ENCODE measurements around the gene MICAL2. TPM values are rescaled to one million over a fixed set of nuclear protein-coding genes. Genes with fewer than 3 reads are reported as not detected.
A peak's percentile ranks its signal among the peaks of the same experiment; 100 is the strongest.

MICAL2 gene
- total RNA-seq, 1 donor = 156 TPM

GRCh38 chr11:12128301-12128751, 17.9 kb downstream of the MICAL2 start:
- Histone ChIP-seq H4K20me1 (ENCODE audit: insufficient read depth, low read length) (peaks cover 37% of the 10 kb centered on the region), H3K4me1 (ENCODE audit: insufficient read depth, low read length) (peaks cover 51% of the 10 kb centered on the region), H3K9me3 (ENCODE audit: low read depth, low read length) (no peaks in the 10 kb centered on the region), H2AFZ (ENCODE audit: low read length) (no peak overlapping the region), H3K4me2 (ENCODE audit: insufficient read depth, low read length) (no peak overlapping the region), H3K27me3 (ENCODE audit: insufficient read depth, low read length) (no peaks in the 10 kb centered on the region), H3K79me2 (ENCODE audit: insufficient read depth, low read length) (peaks cover 95% of the 10 kb centered on the region), H3K36me3 (ENCODE audit: insufficient read depth, low read length) (peaks cover 62% of the 10 kb centered on the region), H3K4me3 (ENCODE audit: insufficient read depth, low read length) (no peak overlapping the region), H3K27ac (ENCODE audit: low read depth, low read length) (peak overlapping the region; percentile 15)
- no peak for TF ChIP-seq CTCF (IDR thresholded peaks at IDR 0.05; ENCODE audit: extremely low read depth, low read depth, low read length)
- DNase-seq (ENCODE audit: insufficient read length, low spot score, missing footprints) = no peak

- Histone ChIP-seq H3K79me2 (ENCODE audit: insufficient read depth, low read length) (peaks cover 95% of the 10 kb centered on the region), H4K20me1 (ENCODE audit: insufficient read depth, low read length) (peaks cover 41% of the 10 kb centered on the region), H3K4me1 (ENCODE audit: insufficient read depth, low read length) (peaks cover 42% of the 10 kb centered on the region), H2AFZ (ENCODE audit: low read length) (no peak overlapping the region), H3K4me2 (ENCODE audit: insufficient read depth, low read length) (no peak overlapping the region), H3K27me3 (ENCODE audit: insufficient read depth, low read length) (no peaks in the 10 kb centered on the region), H3K9me3 (ENCODE audit: low read depth, low read length) (no peaks in the 10 kb centered on the region), H3K36me3 (ENCODE audit: insufficient read depth, low read length) (peaks cover 64% of the 10 kb centered on the region), H3K4me3 (ENCODE audit: insufficient read depth, low read length) (no peak overlapping the region), H3K27ac (ENCODE audit: low read depth, low read length) (no peak overlapping the region)
- no peak for TF ChIP-seq CTCF (IDR thresholded peaks at IDR 0.05; ENCODE audit: extremely low read depth, low read depth, low read length)
- no peak for DNase-seq (ENCODE audit: insufficient read length, low spot score, missing footprints)
These were observed 18.8 kb downstream of the MICAL2 start for GRCh38 chr11:12129227-12129626.

GRCh38 chr11:12130180-12130980, 20.0 kb downstream of the MICAL2 start:
- no peak overlapping the region for H2AFZ ChIP-seq (ENCODE audit: low read length)
- no peaks in the 10 kb centered on the region for H3K27me3 ChIP-seq (ENCODE audit: insufficient read depth, low read length)
- no peak overlapping the region for H3K4me2 ChIP-seq (ENCODE audit: insufficient read depth, low read length)
- DNase-seq (ENCODE audit: insufficient read length, low spot score, missing footprints) = no peak
- TF ChIP-seq CTCF (IDR thresholded peaks at IDR 0.05; ENCODE audit: extremely low read depth, low read depth, low read length) = no peak
- H3K36me3 ChIP-seq (ENCODE audit: insufficient read depth, low read length) = peaks cover 64% of the 10 kb centered on the region
- H3K9me3 ChIP-seq (ENCODE audit: low read depth, low read length) = no peaks in the 10 kb centered on the region
- H3K27ac ChIP-seq (ENCODE audit: low read depth, low read length) = peak overlapping the region; percentile 17
- H3K79me2 ChIP-seq (ENCODE audit: insufficient read depth, low read length) = peaks cover 95% of the 10 kb centered on the region
- peaks cover 41% of the 10 kb centered on the region for H4K20me1 ChIP-seq (ENCODE audit: insufficient read depth, low read length)
- no peak overlapping the region for H3K4me3 ChIP-seq (ENCODE audit: insufficient read depth, low read length)
- peaks cover 31% of the 10 kb centered on the region for H3K4me1 ChIP-seq (ENCODE audit: insufficient read depth, low read length)

- Histone ChIP-seq H3K27me3 (ENCODE audit: insufficient read depth, low read length) (no peaks in the 10 kb centered on the region), H2AFZ (ENCODE audit: low read length) (no peak overlapping the region), H3K9me3 (ENCODE audit: low read depth, low read length) (no peaks in the 10 kb centered on the region), H3K4me1 (ENCODE audit: insufficient read depth, low read length) (peaks cover 24% of the 10 kb centered on the region), H4K20me1 (ENCODE audit: insufficient read depth, low read length) (peaks cover 30% of the 10 kb centered on the region), H3K27ac (ENCODE audit: low read depth, low read length) (peak overlapping the region; percentile 34), H3K4me3 (ENCODE audit: insufficient read depth, low read length) (no peak overlapping the region), H3K79me2 (ENCODE audit: insufficient read depth, low read length) (peaks cover 95% of the 10 kb centered on the region), H3K36me3 (ENCODE audit: insufficient read depth, low read length) (peaks cover 76% of the 10 kb centered on the region), H3K4me2 (ENCODE audit: insufficient read depth, low read length) (no peak overlapping the region)
- no peak for TF ChIP-seq CTCF (IDR thresholded peaks at IDR 0.05; ENCODE audit: extremely low read depth, low read depth, low read length)
- DNase-seq (ENCODE audit: insufficient read length, low spot score, missing footprints) = no peak
These were observed 21.8 kb downstream of the MICAL2 start for GRCh38 chr11:12131943-12132789.

All from osteoblast (primary cell).